ENCODE measurements around the gene SCYGR1. TPM values are rescaled to one million over a fixed set of nuclear protein-coding genes. Genes with fewer than 3 reads are reported as not detected.

The SCYGR1 gene
- total RNA-seq, 4 donors from 2014 or later, result not detected

DNA sequence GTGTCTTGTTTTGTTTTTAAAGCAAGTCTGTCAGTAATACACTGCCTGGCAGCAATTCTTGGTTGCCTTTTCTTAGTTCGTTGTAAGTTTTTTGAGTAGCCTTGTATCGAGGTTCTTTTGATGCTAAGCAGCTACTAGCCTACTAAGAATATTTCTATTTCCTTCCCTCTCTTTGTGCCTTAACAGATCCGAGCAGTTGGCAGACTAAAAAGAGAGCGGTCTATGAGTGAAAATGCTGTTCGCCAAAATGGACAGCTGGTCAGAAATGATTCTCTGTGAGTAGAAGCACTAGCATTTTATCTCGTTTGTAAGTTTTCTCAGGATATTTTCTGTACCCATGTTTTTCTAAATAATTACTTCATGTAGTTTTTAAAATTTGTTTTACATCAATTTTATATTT is 47.6 kb downstream of the SCYGR1 start:
- Histone ChIP-seq H3K36me3 (peaks cover 0 to 67% of the 10 kb centered on the region in 2 donors), H3K9me3 (no peaks in the 10 kb centered on the region), H3K4me1 (no peaks in the 10 kb centered on the region), H3K4me3 (no peak overlapping the region), H3K27me3 (no peaks in the 10 kb centered on the region), H3K27ac (no peak overlapping the region)
- TF ChIP-seq CTCF (IDR thresholded peaks at IDR 0.05), result no peak
- no peak for TF ChIP-seq POLR2AphosphoS5 (IDR thresholded peaks at IDR 0.05)
- TF ChIP-seq POLR2A (IDR thresholded peaks at IDR 0.05), result no peak
- no peak for TF ChIP-seq EP300 (IDR thresholded peaks at IDR 0.05)
- ATAC-seq, result no peak
- 56 to 71% methylated on average over 6 of the region's 6 CpGs for WGBS, 2 donors (ENCODE audit: low coverage in 1 of 2)

- Histone ChIP-seq H3K4me1 (no peaks in the 10 kb centered on the region), H3K27ac (no peak overlapping the region), H3K4me3 (no peak overlapping the region), H3K36me3 (peaks cover 0 to 75% of the 10 kb centered on the region in 2 donors), H3K27me3 (no peaks in the 10 kb centered on the region), H3K9me3 (no peaks in the 10 kb centered on the region)
- ATAC-seq, result no peak
- TF ChIP-seq POLR2A (IDR thresholded peaks at IDR 0.05) (no peak), POLR2AphosphoS5 (IDR thresholded peaks at IDR 0.05) (no peak), CTCF (IDR thresholded peaks at IDR 0.05) (no peak), EP300 (IDR thresholded peaks at IDR 0.05) (no peak)
- 85 to 100% methylated on average over 1 to 2 of the region's 2 CpGs for WGBS, 2 donors (ENCODE audit: low coverage in 1 of 2)
Measured at GRCh38 chr2:227339098-227339599, 48.6 kb downstream of the SCYGR1 start.

Other genes with a start within 250 kb of the SCYGR1 start
- 1 to 10 TPM; 5.0 to 5.5 (median 5.2) TPM for gene COL4A4, start 223.7 kb downstream of the SCYGR1 start, total RNA-seq
- gene COL4A3, start 223.3 kb downstream of the SCYGR1 start, total RNA-seq, result 1 to 10 TPM; 2.7 to 8.9 (median 6.1) TPM
- gene MFF, start 62.7 kb downstream of the SCYGR1 start, total RNA-seq, result 100 to 1,000 TPM; 106 to 140 (median 118) TPM
- gene TM4SF20, start 8.6 kb downstream of the SCYGR1 start, total RNA-seq, result not detected
- gene AGFG1, start 84.2 kb upstream of the SCYGR1 start, total RNA-seq, result 10 to 100 TPM; 26.0 to 73.1 (median 53.0) TPM
- gene SCYGR2, start 210.9 kb upstream of the SCYGR1 start, total RNA-seq, result not detected
- gene SCYGR3, start 226.9 kb upstream of the SCYGR1 start, total RNA-seq, result not detected
- under 1 TPM in 1 of 4 donors, not detected in 3; 0.62 TPM for gene SCYGR4, start 229.5 kb upstream of the SCYGR1 start, total RNA-seq

Measured in gastroesophageal sphincter (tissue), 4 donors.